ENCODE measurements around the gene RELB. TPM values are rescaled to one million over a fixed set of nuclear protein-coding genes. Genes with fewer than 3 reads are reported as not detected.

RELB gene
- total RNA-seq (2011; cell fraction: chromatin; rRNA removed; ENCODE audit: low replicate concordance), result 1.5 TPM in 1 of 2 replicates, not detected in the other
- total RNA-seq (2011; cell fraction: nucleolus; rRNA removed), result 0.67 and 0.92 TPM in 2 replicates
- 0.88 and 1.2 TPM in 2 replicates for total RNA-seq (2011; cell fraction: nucleoplasm; rRNA removed)
- total RNA-seq (2014; rRNA removed) (0.24 and 0.95 TPM in 2 replicates), total RNA-seq (2014; rRNA removed; fragmentation: Illumina TruSeq; extraction: Trizol) (0.15 and 0.29 TPM in 2 replicates), total RNA-seq (2015; rRNA removed; fragmentation: Illumina TruSeq; extraction: Trizol) (0.08 and 0.18 TPM in 2 replicates), total RNA-seq (2021) (0.89 and 1.1 TPM in 2 replicates), polyA plus RNA-seq (2011; rRNA removed) (0.24 and 0.35 TPM in 2 replicates), polyA plus RNA-seq (2014; fragmentation: Illumina TruSeq; extraction: Trizol) (0.17 and 0.28 TPM in 2 replicates), polyA plus RNA-seq (2014; fragmentation: Nextera tagmentation; extraction: Ambion mirVana) (not detected), polyA plus RNA-seq (2014; rRNA removed) (1.1 and 2.1 TPM in 2 replicates), polyA minus RNA-seq (2011; rRNA and poly(A)+ RNA removed) (0.24 and 0.35 TPM in 2 replicates), Bru-seq, nascent RNA (percentile 24 among the genes with signal in this experiment), BruChase-seq, experiment 1, labeled RNA remaining after a 2-hour chase (percentile 27 among the genes with signal in this experiment), BruChase-seq, experiment 2, labeled RNA remaining after a 6-hour chase (percentile 27 among the genes with signal in this experiment)
- polyA plus RNA-seq (2011; cell fraction: cytosol; rRNA removed), result 0.25 and 1.1 TPM in 2 replicates
- 0.41 and 0.68 TPM in 2 replicates for polyA plus RNA-seq (2011; cell fraction: nucleus; rRNA removed)
- polyA plus RNA-seq (2012), result 1.1 and 3.7 TPM in 2 replicates
- polyA minus RNA-seq (2011; cell fraction: cytosol; rRNA and poly(A)+ RNA removed), result 0.57 and 1.4 TPM in 2 replicates
- 0.11 and 0.54 TPM in 2 replicates for polyA minus RNA-seq (2011; cell fraction: nucleus; rRNA and poly(A)+ RNA removed)
- long read RNA-seq, experiment 1, partial matches to known transcripts, result 0 of 1 reads
- long read RNA-seq, experiment 1, other reads (novel, unspliced or antisense), result 0 of 1 reads
- long read RNA-seq, experiment 2, partial matches to known transcripts, result 1 of 1 reads
- long read RNA-seq, experiment 2, other reads (novel, unspliced or antisense), result 0 of 1 reads
- long read RNA-seq, experiment 3, result 0 reads

DNA sequence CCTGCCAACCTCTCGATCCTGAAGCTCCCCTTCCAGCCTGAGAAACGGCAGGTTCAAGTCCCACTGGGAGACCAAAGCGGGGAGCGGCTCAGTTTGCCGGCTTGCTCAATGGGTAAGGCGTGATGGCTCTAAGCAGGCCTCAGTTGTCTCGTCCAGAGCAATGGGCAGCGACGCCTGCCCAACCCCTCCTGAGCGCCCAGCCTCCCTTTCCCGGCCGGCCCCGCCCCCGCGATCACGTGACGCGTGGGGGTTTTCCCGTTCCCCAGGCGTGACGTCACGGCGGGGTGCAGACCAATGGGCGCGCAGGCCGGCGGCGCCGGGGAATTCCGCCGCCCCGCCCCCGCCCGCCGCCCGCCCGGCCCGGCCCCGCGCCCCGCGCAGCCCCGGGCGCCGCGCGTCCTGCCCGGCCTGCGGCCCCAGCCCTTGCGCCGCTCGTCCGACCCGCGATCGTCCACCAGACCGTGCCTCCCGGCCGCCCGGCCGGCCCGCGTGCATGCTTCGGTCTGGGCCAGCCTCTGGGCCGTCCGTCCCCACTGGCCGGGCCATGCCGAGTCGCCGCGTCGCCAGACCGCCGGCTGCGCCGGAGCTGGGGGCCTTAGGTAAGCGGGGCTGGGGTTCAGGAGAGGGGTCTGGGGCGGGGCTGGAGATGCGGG is at the start of gene RELB:
TSS of gene RELB (plus strand) at position 378 of the 653 bp plus-strand sequence. CDS start at position 494, 116 bp downstream.
- ChIA-PET POLR2A (interaction anchor here (0.5 to 2.0 kb wide), 9 partner anchors 9 to 1786 kb away, joined by 3 to 6 read pairs (median 3); no protein-coding TSS in a partner anchor), CTCF (ENCODE audit: low intra/inter-chr PET ratio) (no interaction called here)
- Histone ChIP-seq H4K20me1 (replicated peaks; ENCODE audit: control insufficient read depth, insufficient read depth, low read length) (no peaks in the 10 kb centered on the region), H3K9ac (ENCODE audit: insufficient read depth in 1 of 2, low read depth in 2 of 2, low read length in 2 of 2) (peak within 1 kb of the TSS; percentile 52 to 93; a peak in 3 of 4 replicates), H3K79me2 (ENCODE audit: control insufficient read depth, insufficient read depth, low read length) (no peaks in the 10 kb centered on the region), H3K27me3 (ENCODE audit: control insufficient read depth in 2 of 2, insufficient read depth in 2 of 2, low read length in 2 of 2) (no peaks in the 10 kb centered on the region), H3K36me3 (ENCODE audit: control insufficient read depth, insufficient read depth, low read length) (no peaks in the 10 kb centered on the region), H3K4me3 (peak within 1 kb of the TSS; percentile 76), H3K9me1 (ENCODE audit: control insufficient read depth, insufficient read depth, low read length) (no peaks in the 10 kb centered on the region), H3K4me2 (ENCODE audit: insufficient read depth, low read length) (peak within 1 kb of the TSS; percentile 87), H2AFZ (ENCODE audit: low read depth, low read length) (peak within 1 kb of the TSS; percentile 91), H3K9me3 (replicated peaks; ENCODE audit: control insufficient read depth, insufficient read depth, low read depth, low read length) (no peaks in the 10 kb centered on the region), H3K4me1 (replicated peaks in 1 of 2; ENCODE audit: control insufficient read depth in 2 of 2, insufficient read depth in 2 of 2, low read length in 2 of 2) (peaks cover 4 to 21% of the 10 kb centered on the region in 2 experiments), H3K27ac (ENCODE audit: extremely low read depth, low read depth, low read length) (peak within 1 kb of the TSS; percentile 91; the same call in 2 of the 3 replicates)
- ATAC-seq (peak; percentile 59), FAIRE-seq (peak; percentile 73), DNase-seq (ENCODE audit: extremely low read depth in 1 of 4, low spot score in 3 of 4) (peak; percentile 93 to 99 (median 98))
- intact Hi-C loops (cut with micrococcal nuclease) (no loop called here), in situ Hi-C loops (cut with MboI) (no loop called here)
- no TSS peak for BruUV-seq (replicated peaks)
- WGBS (ENCODE audit: insufficient coverage, low coverage, missing lambda C conversion rate), result 0% methylated on average over 42 of the region's 79 CpGs
- TF ChIP-seq ZNF140 (CRISPR knock-in tag; IDR thresholded peaks at IDR 0.05), result no peak
- no peak for TF ChIP-seq FOXJ2 (tag; IDR thresholded peaks at IDR 0.05)
- TF ChIP-seq OTX1 (CRISPR knock-in tag; IDR thresholded peaks at IDR 0.05), result no peak
- TF ChIP-seq SMARCA5 (IDR thresholded peaks at IDR 0.05), result peak; percentile 76; the same call in 1 of the 2 replicates
- TF ChIP-seq ZNF436 (CRISPR knock-in tag; IDR thresholded peaks at IDR 0.05), result no peak
- peak; percentile 33 to 52; a peak in 2 of 4 replicates for TF ChIP-seq NRF1 (conservative IDR thresholded peaks at IDR 0.05 in 1 of 2, IDR thresholded peaks at IDR 0.05 in 1 of 2)
- TF ChIP-seq RBM22 (IDR thresholded peaks at IDR 0.05; ENCODE audit: low read depth, low read length, poor library complexity, severe bottlenecking), result no peak
- no peak for TF ChIP-seq STAT5B (CRISPR knock-in tag; IDR thresholded peaks at IDR 0.05)
- peak; percentile 39; the same call in 1 of the 2 replicates for TF ChIP-seq CTBP1 (IDR thresholded peaks at IDR 0.05; ENCODE audit: borderline replicate concordance)
- TF ChIP-seq ATF7 (IDR thresholded peaks at IDR 0.05), result peak; percentile 80
- peak; percentile 56; the same call in 1 of the 2 replicates for TF ChIP-seq PHF8 (IDR thresholded peaks at IDR 0.05; ENCODE audit: borderline replicate concordance, low read length)
- TF ChIP-seq, protein P1, sequence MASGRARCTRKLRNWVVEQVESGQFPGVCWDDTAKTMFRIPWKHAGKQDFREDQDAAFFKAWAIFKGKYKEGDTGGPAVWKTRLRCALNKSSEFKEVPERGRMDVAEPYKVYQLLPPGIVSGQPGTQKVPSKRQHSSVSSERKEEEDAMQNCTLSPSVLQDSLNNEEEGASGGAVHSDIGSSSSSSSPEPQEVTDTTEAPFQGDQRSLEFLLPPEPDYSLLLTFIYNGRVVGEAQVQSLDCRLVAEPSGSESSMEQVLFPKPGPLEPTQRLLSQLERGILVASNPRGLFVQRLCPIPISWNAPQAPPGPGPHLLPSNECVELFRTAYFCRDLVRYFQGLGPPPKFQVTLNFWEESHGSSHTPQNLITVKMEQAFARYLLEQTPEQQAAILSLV (tag; IDR thresholded peaks at IDR 0.05), result no peak
- TF ChIP-seq BCL6 (CRISPR knock-in tag; IDR thresholded peaks at IDR 0.05), result no peak
- TF ChIP-seq, protein P2, sequence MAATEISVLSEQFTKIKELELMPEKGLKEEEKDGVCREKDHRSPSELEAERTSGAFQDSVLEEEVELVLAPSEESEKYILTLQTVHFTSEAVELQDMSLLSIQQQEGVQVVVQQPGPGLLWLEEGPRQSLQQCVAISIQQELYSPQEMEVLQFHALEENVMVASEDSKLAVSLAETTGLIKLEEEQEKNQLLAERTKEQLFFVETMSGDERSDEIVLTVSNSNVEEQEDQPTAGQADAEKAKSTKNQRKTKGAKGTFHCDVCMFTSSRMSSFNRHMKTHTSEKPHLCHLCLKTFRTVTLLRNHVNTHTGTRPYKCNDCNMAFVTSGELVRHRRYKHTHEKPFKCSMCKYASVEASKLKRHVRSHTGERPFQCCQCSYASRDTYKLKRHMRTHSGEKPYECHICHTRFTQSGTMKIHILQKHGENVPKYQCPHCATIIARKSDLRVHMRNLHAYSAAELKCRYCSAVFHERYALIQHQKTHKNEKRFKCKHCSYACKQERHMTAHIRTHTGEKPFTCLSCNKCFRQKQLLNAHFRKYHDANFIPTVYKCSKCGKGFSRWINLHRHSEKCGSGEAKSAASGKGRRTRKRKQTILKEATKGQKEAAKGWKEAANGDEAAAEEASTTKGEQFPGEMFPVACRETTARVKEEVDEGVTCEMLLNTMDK (IDR thresholded peaks at IDR 0.05; ENCODE audit: borderline replicate concordance, insufficient read depth, low read depth, low read length, poor library complexity, severe bottlenecking), result no peak
- TF ChIP-seq ZNF197 (CRISPR knock-in tag; IDR thresholded peaks at IDR 0.05; ENCODE audit: low read depth), result no peak

Data from K562 (cell line).